HG03095 (cell line): Measurements from ENCODE around the gene ABCD1.
"Not testable (repeated sequence)": the region's sequence is repeated elsewhere in the genome, so short reads cannot be mapped to it uniquely, and the experiment has no call there.

Experiments
- ATAC-seq: cut with Tn5 transposase; IDR thresholded peaks from one replicate; pipeline ENCODE4 v1.9.1; 2021; ENCODE audit warnings: moderate library complexity; ENCODE audit not compliant: unreplicated experiment

Gene ABCD1

GRCh38 chrX:153693216-153694086, 31.2 kb upstream of the ABCD1 start:
- no peak for ATAC-seq

DNA sequence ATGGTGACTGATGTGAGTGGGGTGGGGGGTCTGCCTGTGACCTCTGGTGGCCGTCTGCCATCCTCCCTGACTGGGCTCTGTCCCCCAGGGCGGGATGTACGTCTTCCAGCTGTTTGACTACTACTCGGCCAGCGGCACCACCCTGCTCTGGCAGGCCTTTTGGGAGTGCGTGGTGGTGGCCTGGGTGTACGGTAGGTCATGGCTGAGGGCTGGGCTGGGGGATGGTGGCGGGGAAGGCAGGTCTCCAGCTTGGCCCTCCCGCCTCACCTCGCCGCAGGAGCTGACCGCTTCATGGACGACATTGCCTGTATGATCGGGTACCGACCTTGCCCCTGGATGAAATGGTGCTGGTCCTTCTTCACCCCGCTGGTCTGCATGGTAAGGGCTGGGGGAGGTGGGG, 30.4 kb upstream of the ABCD1 start:
- not testable (repeated sequence) for ATAC-seq

DNA sequence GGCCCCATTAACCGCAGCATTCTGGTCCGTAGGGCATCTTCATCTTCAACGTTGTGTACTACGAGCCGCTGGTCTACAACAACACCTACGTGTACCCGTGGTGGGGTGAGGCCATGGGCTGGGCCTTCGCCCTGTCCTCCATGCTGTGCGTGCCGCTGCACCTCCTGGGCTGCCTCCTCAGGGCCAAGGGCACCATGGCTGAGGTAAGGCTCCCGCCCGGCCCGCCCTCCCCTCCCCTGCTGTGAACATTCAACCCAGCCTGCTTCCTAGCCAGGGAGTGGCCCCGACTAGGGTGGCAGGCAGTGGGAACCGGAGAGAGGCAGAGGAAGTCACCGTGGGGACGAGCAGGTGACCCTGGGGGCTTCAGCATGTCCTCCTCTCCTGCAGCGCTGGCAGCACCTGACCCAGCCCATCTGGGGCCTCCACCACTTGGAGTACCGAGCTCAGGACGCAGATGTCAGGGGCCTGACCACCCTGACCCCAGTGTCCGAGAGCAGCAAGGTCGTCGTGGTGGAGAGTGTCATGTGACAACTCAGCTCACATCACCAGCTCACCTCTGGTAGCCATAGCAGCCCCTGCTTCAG, 29.9 kb upstream of the ABCD1 start:
- no peak for ATAC-seq

DNA sequence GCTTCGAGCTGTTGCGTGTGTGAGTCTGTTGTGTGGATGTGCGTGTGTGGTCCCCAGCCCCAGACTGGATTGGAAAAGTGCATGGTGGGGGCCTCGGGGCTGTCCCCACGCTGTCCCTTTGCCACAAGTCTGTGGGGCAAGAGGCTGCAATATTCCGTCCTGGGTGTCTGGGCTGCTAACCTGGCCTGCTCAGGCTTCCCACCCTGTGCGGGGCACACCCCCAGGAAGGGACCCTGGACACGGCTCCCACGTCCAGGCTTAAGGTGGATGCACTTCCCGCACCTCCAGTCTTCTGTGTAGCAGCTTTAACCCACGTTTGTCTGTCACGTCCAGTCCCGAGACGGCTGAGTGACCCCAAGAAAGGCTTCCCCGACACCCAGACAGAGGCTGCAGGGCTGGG, 28.6 kb upstream of the ABCD1 start:
- ATAC-seq: no peak

DNA sequence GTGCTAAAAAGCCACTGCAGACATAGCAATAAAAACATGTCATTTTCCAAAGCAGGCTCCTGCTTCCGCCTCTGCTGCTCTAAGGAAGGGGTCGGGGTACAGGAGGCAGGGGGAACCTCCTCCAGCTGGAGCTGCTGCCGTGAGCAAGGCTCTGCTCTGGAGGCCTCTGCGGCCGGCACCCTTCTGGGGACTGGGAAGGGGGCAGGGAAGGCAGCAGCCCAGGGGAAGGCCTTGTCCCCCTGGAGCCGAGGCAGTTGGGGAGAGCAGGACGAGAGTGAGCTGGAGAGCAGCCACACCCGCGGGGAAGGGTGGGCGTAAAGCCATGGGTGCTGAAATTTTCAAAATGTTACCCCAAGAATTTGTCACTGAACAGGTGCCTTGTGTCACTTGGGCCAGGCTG, 28.1 kb upstream of the ABCD1 start:
- not testable (repeated sequence) for ATAC-seq

DNA sequence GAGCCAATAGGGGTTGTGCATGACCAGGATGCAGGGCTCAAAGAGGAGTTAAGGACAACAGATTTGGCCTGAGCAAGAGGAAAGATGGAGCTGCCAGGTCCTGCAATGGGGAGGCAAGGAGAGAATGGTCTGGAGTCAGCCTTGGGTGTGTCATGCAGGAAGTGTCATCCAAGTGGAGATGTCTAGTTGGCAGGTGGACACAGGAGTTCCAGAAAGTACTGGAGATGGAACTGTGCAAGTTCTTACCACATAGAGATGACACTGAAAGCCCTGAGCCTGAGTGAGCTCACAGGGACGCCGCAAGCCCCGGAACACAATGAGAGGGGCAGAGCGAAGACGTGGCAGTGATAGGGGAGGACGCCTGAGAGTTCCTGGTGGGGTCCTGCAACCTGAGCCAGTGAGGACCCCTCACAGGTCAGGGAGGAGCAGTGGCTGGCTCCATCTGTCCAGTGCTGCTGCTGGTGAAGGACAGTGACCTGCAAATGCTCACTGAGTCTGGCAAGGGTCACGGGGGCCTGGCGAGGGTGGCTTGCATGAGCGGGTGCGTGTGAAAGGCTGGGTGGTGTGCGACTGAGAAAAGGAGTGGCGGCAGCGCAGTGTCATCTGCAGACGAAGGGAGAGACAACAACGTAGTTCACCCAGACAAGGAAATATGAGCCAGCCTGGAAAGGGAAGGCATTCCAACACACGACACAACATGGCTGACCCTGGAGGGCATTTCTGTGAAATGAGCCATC, 27.5 kb upstream of the ABCD1 start:
- not testable (repeated sequence) for ATAC-seq

- ATAC-seq: no peak
These were observed 26.5 kb upstream of the ABCD1 start for GRCh38 chrX:153697924-153698865.

DNA sequence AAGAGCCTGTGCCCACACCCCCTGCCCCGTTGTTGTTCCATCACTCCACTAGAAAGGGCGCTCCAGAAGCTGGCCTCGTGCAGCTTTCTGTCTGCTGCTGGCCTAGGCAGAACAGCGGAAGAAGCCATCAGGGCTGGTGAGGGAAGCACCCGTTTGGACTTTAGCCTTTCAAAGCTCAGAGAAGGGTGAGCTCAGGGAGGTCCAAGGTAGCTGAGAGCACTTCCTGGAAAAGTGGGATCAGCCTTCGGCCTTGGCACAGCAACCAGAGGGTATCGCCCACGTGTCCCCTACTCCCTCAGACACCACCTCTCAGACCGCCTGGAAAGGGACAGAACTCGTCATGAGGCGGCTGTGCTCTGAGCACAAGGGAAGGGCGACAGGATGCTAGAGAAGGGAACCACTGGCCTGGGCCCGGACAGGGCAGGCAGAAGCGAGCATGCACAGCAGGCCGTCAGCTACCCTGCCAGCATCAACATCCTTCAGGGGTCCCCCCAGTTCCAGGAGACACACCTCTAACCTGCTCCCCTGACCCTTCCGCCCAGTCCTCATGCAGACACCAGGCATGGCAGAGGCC, 25.4 kb upstream of the ABCD1 start:
- ATAC-seq: not testable (repeated sequence)

GRCh38 chrX:153699784-153700371, 24.8 kb upstream of the ABCD1 start:
- not testable (repeated sequence) for ATAC-seq

GRCh38 chrX:153700376-153700945, 24.2 kb upstream of the ABCD1 start:
- ATAC-seq: no peak

DNA sequence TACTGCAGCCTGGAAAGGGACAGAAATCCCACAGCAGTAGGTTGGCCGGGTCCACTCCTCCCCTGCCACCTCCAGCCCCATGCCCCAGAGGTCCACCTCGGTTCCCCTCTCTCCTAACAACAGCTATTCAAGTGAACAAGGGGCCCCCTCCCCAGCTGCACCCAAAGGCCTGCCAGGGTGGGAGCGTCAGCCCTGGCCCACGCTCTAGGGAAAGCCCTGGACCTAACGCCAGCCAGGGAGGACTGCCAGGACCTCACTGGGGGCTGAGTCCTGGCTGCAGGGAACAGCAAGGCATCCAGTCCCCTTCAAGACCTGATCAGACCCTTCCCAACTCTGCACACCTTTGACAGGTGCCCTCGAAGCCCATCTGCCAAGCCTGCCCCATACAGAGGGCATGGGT, 23.7 kb upstream of the ABCD1 start:
- ATAC-seq: no peak

- no peak for ATAC-seq
These were observed 22.9 kb upstream of the ABCD1 start for GRCh38 chrX:153701706-153702105.

- no peak for ATAC-seq
These were observed 22.2 kb upstream of the ABCD1 start for GRCh38 chrX:153702336-153703035.

GRCh38 chrX:153703036-153703370, 21.7 kb upstream of the ABCD1 start:
- ATAC-seq: no peak

GRCh38 chrX:153704021-153704526, 20.6 kb upstream of the ABCD1 start:
- ATAC-seq: no peak

DNA sequence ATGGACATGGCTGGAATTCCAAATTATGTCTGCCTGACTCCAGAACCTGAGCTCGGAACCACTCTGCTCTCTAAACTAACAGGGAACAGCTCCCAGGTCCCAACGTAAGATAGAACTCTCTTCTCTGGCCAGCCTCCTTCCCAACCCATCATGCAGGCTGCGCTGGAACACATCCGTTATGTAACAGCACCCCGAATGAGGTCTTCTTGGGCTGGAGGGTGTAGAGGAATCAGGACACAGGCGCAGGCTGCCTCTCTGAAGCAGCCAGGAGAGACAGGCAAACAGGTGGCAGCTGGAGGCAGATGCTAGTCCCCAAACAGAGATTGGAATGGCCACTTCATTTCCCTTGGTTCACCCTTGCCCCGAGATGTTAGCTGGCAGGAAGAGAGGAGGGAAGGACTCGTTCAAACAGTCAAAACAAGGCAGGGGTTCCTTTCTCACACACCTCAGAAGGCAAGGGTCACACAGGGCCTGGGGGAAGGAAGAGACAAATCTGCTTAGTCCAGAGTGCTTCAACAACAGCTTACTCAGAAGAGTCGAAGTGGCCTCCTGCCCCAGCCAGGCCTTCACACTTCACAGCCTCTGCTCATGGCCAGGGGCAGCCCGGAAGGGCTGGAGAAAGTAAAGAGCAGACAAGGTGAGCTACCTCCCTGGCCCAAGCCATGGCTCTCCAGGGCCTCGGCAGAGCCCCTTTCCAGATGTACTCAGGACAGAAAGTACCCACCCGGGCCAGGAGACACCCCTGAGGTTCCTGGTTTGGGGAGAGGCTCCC, 19.8 kb upstream of the ABCD1 start:
- not testable (repeated sequence) for ATAC-seq

DNA sequence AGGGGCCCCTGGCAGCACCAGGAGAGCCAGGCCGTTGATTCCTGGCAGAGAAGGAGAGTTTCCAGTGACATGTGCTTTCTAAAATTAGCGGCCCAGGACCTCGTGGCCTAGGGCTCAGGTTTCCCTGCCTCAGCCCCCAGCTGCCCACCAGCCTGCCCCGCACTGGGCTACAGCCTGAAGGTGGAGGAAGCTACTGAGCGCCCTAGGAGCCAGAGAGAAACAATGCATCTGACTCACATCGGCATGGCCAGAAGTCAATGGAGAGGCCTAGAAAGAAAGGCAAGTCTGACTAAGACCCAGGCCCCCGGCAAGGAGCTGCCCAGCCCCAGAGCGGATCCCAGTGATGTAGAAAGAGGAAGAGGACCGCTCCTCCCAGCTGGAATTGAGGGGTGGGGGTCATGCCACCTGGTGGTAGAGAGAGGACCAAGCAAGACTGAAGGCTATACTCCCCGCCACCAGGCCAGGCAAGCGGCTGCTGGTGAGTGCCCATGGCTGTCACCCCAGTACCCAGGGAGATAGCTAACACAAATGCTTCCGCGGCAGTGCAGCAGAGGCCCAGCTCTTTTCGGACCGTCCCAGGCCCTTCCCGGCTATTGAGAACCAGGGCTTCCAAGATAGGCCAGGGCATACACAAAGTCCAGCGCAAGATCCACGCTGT, 19.1 kb upstream of the ABCD1 start:
- not testable (repeated sequence) for ATAC-seq

GRCh38 chrX:153706799-153707198, 17.9 kb upstream of the ABCD1 start:
- ATAC-seq: no peak
